Renal cortical epithelial cell (primary cell): ENCODE data around the gene TBC1D22A. TPM values are rescaled to one million over a fixed set of nuclear protein-coding genes. Genes with fewer than 3 reads are reported as not detected.

Experiments used
- DNase-seq: peaks from one replicate; pipeline ENCODE4 v3.0.0-alpha.2; 2011; ENCODE audit warnings: low read depth
- total RNA-seq: library from RNA; depleted of rRNA; stranded (reverse); fragments of >200 nt; gene quantifications from 2 replicates; pipeline ENCODE4 v1.2.3, GENCODE V29; 2014

The TBC1D22A gene
- total RNA-seq, 1 donor from 2014 or later = 20.0 TPM

GRCh38 chr22:46994265-46994664, 231.8 kb downstream of the TBC1D22A start:
- DNase-seq = no peak

- DNase-seq = no peak
Observed at GRCh38 chr22:46994983-46995382, 232.5 kb downstream of the TBC1D22A start.

- no peak for DNase-seq
Observed at GRCh38 chr22:46995501-46996360, 233.3 kb downstream of the TBC1D22A start.

- no peak for DNase-seq
Observed at GRCh38 chr22:46996595-46997310, 234.3 kb downstream of the TBC1D22A start.

GRCh38 chr22:46997311-46997970, 235.0 kb downstream of the TBC1D22A start:
- no peak for DNase-seq

GRCh38 chr22:46998331-46998730, 235.9 kb downstream of the TBC1D22A start:
- DNase-seq = no peak

- no peak for DNase-seq
Observed at GRCh38 chr22:47000256-47000655, 237.8 kb downstream of the TBC1D22A start.

GRCh38 chr22:47000888-47001287, 238.4 kb downstream of the TBC1D22A start:
- no peak for DNase-seq

- no peak for DNase-seq
Observed at GRCh38 chr22:47001288-47001687, 238.8 kb downstream of the TBC1D22A start.

- no peak for DNase-seq
Observed at GRCh38 chr22:47002692-47003091, 240.2 kb downstream of the TBC1D22A start.

- no peak for DNase-seq
Observed at GRCh38 chr22:47005506-47006408, 243.3 kb downstream of the TBC1D22A start.

- no peak for DNase-seq
Observed at GRCh38 chr22:47006433-47006832, 244.0 kb downstream of the TBC1D22A start.

- DNase-seq = no peak
Observed at GRCh38 chr22:47006869-47007268, 244.4 kb downstream of the TBC1D22A start.

- no peak for DNase-seq
Observed at GRCh38 chr22:47007496-47007895, 245.0 kb downstream of the TBC1D22A start.

- no peak for DNase-seq
Observed at GRCh38 chr22:47008208-47008885, 245.9 kb downstream of the TBC1D22A start.

GRCh38 chr22:47009304-47010101, 247.1 kb downstream of the TBC1D22A start:
- no peak for DNase-seq

- no peak for DNase-seq
Observed at GRCh38 chr22:47010211-47010610, 247.8 kb downstream of the TBC1D22A start.

GRCh38 chr22:47011131-47011858, 248.8 kb downstream of the TBC1D22A start:
- DNase-seq = no peak

GRCh38 chr22:47011859-47012258, 249.4 kb downstream of the TBC1D22A start:
- DNase-seq = no peak
